ENCODE measurements around the gene ZHX3. TPM values are rescaled to one million over a fixed set of nuclear protein-coding genes. Genes with fewer than 3 reads are reported as not detected.

The ZHX3 gene
- total and polyA plus RNA-seq, 9 of the 15 experiments (the other 6 are each of a cell fraction or from before 2014, with no cell fraction given): 0.80 to 14.6 (median 4.9) TPM

DNA sequence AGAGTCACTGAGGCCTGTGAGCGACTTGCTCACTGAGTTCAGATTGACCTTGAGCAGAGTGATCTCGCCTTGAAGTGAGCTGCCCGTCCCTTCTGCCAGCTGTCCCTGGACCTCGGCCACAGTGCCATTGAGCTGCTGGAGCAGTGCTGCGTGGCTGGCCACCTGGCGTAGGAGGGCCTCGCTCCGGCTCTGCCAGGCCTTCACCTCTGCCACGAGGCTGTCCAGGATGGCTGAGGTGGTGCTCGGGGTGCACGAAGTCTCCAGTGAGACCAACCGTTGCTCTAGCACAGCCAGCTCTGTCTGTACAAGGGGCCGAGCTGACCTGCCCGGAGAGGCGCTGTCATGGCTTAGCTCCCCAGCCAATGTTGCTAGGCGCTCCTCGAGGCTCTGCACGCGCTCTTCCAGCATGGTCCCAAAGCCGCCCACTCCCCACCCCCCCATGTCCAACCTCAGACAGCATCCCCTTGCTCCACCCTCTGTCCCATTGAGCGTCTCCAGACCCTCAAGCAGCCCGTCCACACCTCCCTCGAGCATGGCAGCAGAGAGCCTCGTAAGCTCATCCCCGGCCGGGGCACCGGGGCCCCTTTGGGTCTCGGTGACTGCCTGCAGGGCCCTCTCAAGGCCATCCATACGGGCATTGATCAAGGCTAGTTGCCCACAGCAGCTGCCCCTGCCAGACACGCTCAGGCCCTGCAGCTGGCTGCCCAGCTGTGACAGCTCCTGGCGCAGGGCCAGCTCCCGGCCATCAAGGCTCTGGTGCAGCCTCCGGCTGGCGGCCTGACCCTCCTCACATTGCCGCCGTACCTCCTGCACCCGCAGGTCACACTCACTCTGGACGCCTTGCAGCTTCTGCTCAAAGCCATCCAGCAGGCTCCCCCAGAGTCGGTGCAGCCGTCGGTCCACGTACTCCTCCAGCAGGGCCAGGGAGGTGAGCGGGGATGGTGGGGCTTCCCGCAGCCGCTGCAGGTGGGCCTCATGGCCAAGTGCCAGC lies 44.5 kb upstream of the ZHX3 start:
- intact Hi-C loops (cut with micrococcal nuclease) (no loop called here), in situ Hi-C loops (cut with MboI) (no loop called here)
- no peak overlapping the region for H3K27ac ChIP-seq (ENCODE audit: extremely low read depth, low read depth, low read length)
- BruUV-seq (replicated peaks): no TSS peak
- no peak overlapping the region for H3K4me2 ChIP-seq (ENCODE audit: insufficient read depth, low read length)
- H3K9me3 ChIP-seq (replicated peaks; ENCODE audit: control insufficient read depth, insufficient read depth, low read depth, low read length): no peaks in the 10 kb centered on the region
- peak in 1 of 4 experiments; percentile 32 for DNase-seq (ENCODE audit: extremely low read depth in 1 of 4, low spot score in 3 of 4)
- WGBS (ENCODE audit: insufficient coverage, low coverage, missing lambda C conversion rate): 12% methylated on average over 40 of the region's 45 CpGs
- no peak overlapping the region for H3K4me3 ChIP-seq
- no peak overlapping the region for H2AFZ ChIP-seq (ENCODE audit: low read depth, low read length)
- TF ChIP-seq POLR2G (IDR thresholded peaks at IDR 0.05; ENCODE audit: low read depth, low read length) (peak; percentile 71), NFIC (IDR thresholded peaks at IDR 0.05) (peak; percentile 86), ASH1L (IDR thresholded peaks at IDR 0.05; ENCODE audit: borderline replicate concordance, low read depth, partially characterized antibody) (no peak), NFXL1 (CRISPR knock-in tag; IDR thresholded peaks at IDR 0.05) (no peak)
- TF ChIP-seq, protein P1, sequence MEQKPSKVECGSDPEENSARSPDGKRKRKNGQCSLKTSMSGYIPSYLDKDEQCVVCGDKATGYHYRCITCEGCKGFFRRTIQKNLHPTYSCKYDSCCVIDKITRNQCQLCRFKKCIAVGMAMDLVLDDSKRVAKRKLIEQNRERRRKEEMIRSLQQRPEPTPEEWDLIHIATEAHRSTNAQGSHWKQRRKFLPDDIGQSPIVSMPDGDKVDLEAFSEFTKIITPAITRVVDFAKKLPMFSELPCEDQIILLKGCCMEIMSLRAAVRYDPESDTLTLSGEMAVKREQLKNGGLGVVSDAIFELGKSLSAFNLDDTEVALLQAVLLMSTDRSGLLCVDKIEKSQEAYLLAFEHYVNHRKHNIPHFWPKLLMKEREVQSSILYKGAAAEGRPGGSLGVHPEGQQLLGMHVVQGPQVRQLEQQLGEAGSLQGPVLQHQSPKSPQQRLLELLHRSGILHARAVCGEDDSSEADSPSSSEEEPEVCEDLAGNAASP (IDR thresholded peaks at IDR 0.05): no peak
- H3K36me3 ChIP-seq (ENCODE audit: control insufficient read depth, insufficient read depth, low read length): no peaks in the 10 kb centered on the region
- no peaks in the 10 kb centered on the region for H3K9me1 ChIP-seq (ENCODE audit: control insufficient read depth, insufficient read depth, low read length)
- 0 out of 4 replicates have a peak overlapping the region, but pooled peaks of 1 of the 2 experiments have one; percentile 31 for H3K9ac ChIP-seq (ENCODE audit: insufficient read depth in 1 of 2, low read depth in 2 of 2, low read length in 2 of 2)
- H3K79me2 ChIP-seq (ENCODE audit: control insufficient read depth, insufficient read depth, low read length): no peaks in the 10 kb centered on the region
- POLR2A ChIA-PET: interaction anchor here (0.6 kb wide), 3 partner anchors 26 to 138 kb away, joined by 3 read pairs; no protein-coding TSS in a partner anchor
- peaks cover 18 to 52% of the 10 kb centered on the region in 2 experiments; a peak in 4 of 5 replicates for H3K27me3 ChIP-seq (ENCODE audit: control insufficient read depth in 2 of 2, insufficient read depth in 2 of 2, low read length in 2 of 2)
- ATAC-seq: peak; percentile 17
- H4K20me1 ChIP-seq (replicated peaks; ENCODE audit: control insufficient read depth, insufficient read depth, low read length): peaks cover 18% of the 10 kb centered on the region
- FAIRE-seq: no peak
- CTCF ChIA-PET (ENCODE audit: low intra/inter-chr PET ratio): no interaction called here
- H3K4me1 ChIP-seq (replicated peaks in 1 of 2; ENCODE audit: control insufficient read depth in 2 of 2, insufficient read depth in 2 of 2, low read length in 2 of 2): peaks cover 0 to 35% of the 10 kb centered on the region in 2 experiments; a peak in 2 of 5 replicates
